SK-N-SH treated with all-trans-retinoic acid at 6 μM for 48 hours (cell line): ENCODE measurements around the gene KSR2.

Experiments used
- ATAC-seq: fragments of 200-7000 bp; cut with Tn5 transposase; 3 replicates; pipeline ENCODE4 v1.9.1; 2020; ENCODE audit warnings: mild to moderate bottlenecking, moderate library complexity
- ARNTL ChIP-seq: fragments of 450-650 bp; formaldehyde crosslinking; IDR thresholded peaks from 2 replicates; pipeline ENCODE4 v1.5.0; 2020; ENCODE audit warnings: low read depth, mild to moderate bottlenecking, moderate library complexity, borderline replicate concordance
- BACH2 ChIP-seq: fragments of 250-450 bp; sonication (Bioruptor Pico); IDR thresholded peaks from 2 replicates; pipeline ENCODE4 v1.9.0; 2021; ENCODE audit warnings: mild to moderate bottlenecking, borderline replicate concordance
- CREB5 ChIP-seq: fragments of 250-450 bp; sonication (Bioruptor Pico); IDR thresholded peaks from 2 replicates; pipeline ENCODE4 v1.5.1; 2020; ENCODE audit warnings: low read depth, mild to moderate bottlenecking, moderate library complexity
- CSDC2 ChIP-seq: fragments of 250-450 bp; sonication (Bioruptor Pico); IDR thresholded peaks from 2 replicates; pipeline ENCODE4 v1.5.0; 2020; ENCODE audit warnings: mild to moderate bottlenecking, moderate library complexity
- CSRNP3 ChIP-seq: fragments of 250-450 bp; sonication (Bioruptor Pico); IDR thresholded peaks from 2 replicates; pipeline ENCODE4 v1.5.1; 2021; ENCODE audit warnings: mild to moderate bottlenecking, moderate library complexity
- ESRRG ChIP-seq: fragments of 250-450 bp; sonication (Bioruptor Pico); IDR thresholded peaks from 2 replicates; pipeline ENCODE4 v1.6.1; 2021; ENCODE audit warnings: mild to moderate bottlenecking
- ISL1 ChIP-seq: fragments of 250-450 bp; sonication (Bioruptor Pico); IDR thresholded peaks from 2 replicates; pipeline ENCODE4 v2.1.2; 2022; ENCODE audit warnings: mild to moderate bottlenecking, moderate library complexity
- PATZ1 ChIP-seq: fragments of 250-450 bp; sonication (Bioruptor Pico); IDR thresholded peaks from 2 replicates; pipeline ENCODE4 v1.8.0; 2020; ENCODE audit warnings: mild to moderate bottlenecking, moderate library complexity, borderline replicate concordance
- POU6F1 ChIP-seq: fragments of 250-450 bp; sonication (Bioruptor Pico); IDR thresholded peaks from 2 replicates; pipeline ENCODE4 v1.8.0; 2021; ENCODE audit warnings: low read depth, mild to moderate bottlenecking, moderate library complexity, borderline replicate concordance
- SNAI2 ChIP-seq: fragments of 250-450 bp; sonication (Bioruptor Pico); IDR thresholded peaks from 2 replicates; pipeline ENCODE4 v1.5.0; 2020; ENCODE audit warnings: mild to moderate bottlenecking, moderate library complexity
- TCF4 ChIP-seq: fragments of 250-450 bp; sonication (Bioruptor Pico); IDR thresholded peaks from 2 replicates; pipeline ENCODE4 v1.8.0; 2021; ENCODE audit warnings: mild to moderate bottlenecking, moderate library complexity, borderline replicate concordance
- TOX ChIP-seq: fragments of 250-450 bp; sonication (Bioruptor Pico); IDR thresholded peaks from 2 replicates; pipeline ENCODE4 v1.8.0; 2021; ENCODE audit warnings: mild to moderate bottlenecking, moderate library complexity, borderline replicate concordance
- TSHZ2 ChIP-seq: fragments of 250-450 bp; sonication (Bioruptor Pico); IDR thresholded peaks from 2 replicates; pipeline ENCODE4 v1.5.0; 2020; ENCODE audit warnings: mild to moderate bottlenecking, moderate library complexity
- ZC3H10 ChIP-seq: fragments of 250-450 bp; sonication (Bioruptor Pico); IDR thresholded peaks from 2 replicates; pipeline ENCODE4 v1.5.1; 2021; ENCODE audit warnings: mild to moderate bottlenecking, moderate library complexity
- ZFP3 ChIP-seq: fragments of 250-450 bp; sonication (Bioruptor Pico); IDR thresholded peaks from 2 replicates; pipeline ENCODE4 v1.5.0; 2020; ENCODE audit warnings: mild to moderate bottlenecking, moderate library complexity
- ZFP30 ChIP-seq: fragments of 450-650 bp; formaldehyde crosslinking; IDR thresholded peaks from 2 replicates; pipeline ENCODE4 v1.5.0; 2022; ENCODE audit warnings: mild to moderate bottlenecking, moderate library complexity
- ZNF70 ChIP-seq: fragments of 450-650 bp; formaldehyde crosslinking; IDR thresholded peaks from 2 replicates; pipeline ENCODE4 v1.5.0; 2020; ENCODE audit warnings: mild to moderate bottlenecking, moderate library complexity
- ZNF8 ChIP-seq: fragments of 450-650 bp; formaldehyde crosslinking; IDR thresholded peaks from 2 replicates; pipeline ENCODE4 v1.5.0; 2020; ENCODE audit warnings: mild to moderate bottlenecking, moderate library complexity

KSR2 gene

GRCh38 chr12:117603316-117604113 is 365.3 kb downstream of the KSR2 start:
- ATAC-seq, result no peak
- TF ChIP-seq ZNF8 (no peak), ESRRG (CRISPR knock-in tag) (no peak), CSRNP3 (no peak), ZNF70 (CRISPR knock-in tag) (no peak), CSDC2 (no peak), ARNTL (CRISPR knock-in tag) (no peak), CREB5 (CRISPR knock-in tag) (no peak), ISL1 (CRISPR knock-in tag) (no peak), BACH2 (CRISPR knock-in tag) (no peak), SNAI2 (CRISPR knock-in tag) (no peak)
- TF ChIP-seq, all 23 proteins: peak for 0

GRCh38 chr12:117599849-117600248 is 368.9 kb downstream of the KSR2 start:
- no peak for ATAC-seq
- TF ChIP-seq TOX (CRISPR knock-in tag) (no peak), ZNF70 (CRISPR knock-in tag) (no peak), ZFP3 (CRISPR knock-in tag) (no peak), POU6F1 (CRISPR knock-in tag) (no peak), ZNF8 (no peak), ZC3H10 (CRISPR knock-in tag) (no peak), ISL1 (CRISPR knock-in tag) (no peak), TCF4 (CRISPR knock-in tag) (no peak), ESRRG (CRISPR knock-in tag) (no peak), ZFP30 (CRISPR knock-in tag) (no peak), TSHZ2 (CRISPR knock-in tag) (no peak), SNAI2 (CRISPR knock-in tag) (no peak), CREB5 (CRISPR knock-in tag) (no peak), PATZ1 (no peak), CSDC2 (no peak), CSRNP3 (no peak), ARNTL (CRISPR knock-in tag) (no peak)
- TF ChIP-seq, all 23 proteins: peak for 0
